HG03460 (cell line): ENCODE data around the gene SEC24A.
"Not testable (repeated sequence)": the region's sequence is repeated elsewhere in the genome, so short reads cannot be mapped to it uniquely, and the experiment has no call there.

Experiments
- ATAC-seq: cut with Tn5 transposase; IDR thresholded peaks from one replicate; pipeline ENCODE4 v1.9.1; 2021; ENCODE audit not compliant: unreplicated experiment

The SEC24A gene

GRCh38 chr5:134649163-134649835 is 714 bp downstream of the SEC24A start:
- ATAC-seq: no peak

DNA sequence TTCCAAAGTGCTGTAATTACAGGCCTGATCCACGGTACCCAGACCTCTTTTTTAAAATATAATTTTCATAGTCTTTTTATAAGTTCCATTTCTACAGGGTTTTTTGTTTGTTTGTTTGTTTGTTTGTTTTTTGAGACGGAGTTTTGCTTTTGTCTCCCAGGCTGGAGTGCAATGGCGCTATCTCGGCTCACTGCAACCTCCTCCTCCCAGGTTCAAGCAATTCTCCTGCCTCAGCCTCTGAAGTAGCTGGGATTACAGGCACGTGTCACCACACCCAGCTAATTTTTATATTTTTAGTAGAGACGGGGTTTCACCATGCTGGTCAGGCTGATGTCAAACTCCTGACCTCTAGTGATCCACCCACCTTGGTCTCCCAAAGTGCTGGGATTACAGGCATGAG is 2.1 kb downstream of the SEC24A start:
- not testable (repeated sequence) for ATAC-seq

GRCh38 chr5:134651531-134651930 is 2.9 kb downstream of the SEC24A start:
- no peak for ATAC-seq

DNA sequence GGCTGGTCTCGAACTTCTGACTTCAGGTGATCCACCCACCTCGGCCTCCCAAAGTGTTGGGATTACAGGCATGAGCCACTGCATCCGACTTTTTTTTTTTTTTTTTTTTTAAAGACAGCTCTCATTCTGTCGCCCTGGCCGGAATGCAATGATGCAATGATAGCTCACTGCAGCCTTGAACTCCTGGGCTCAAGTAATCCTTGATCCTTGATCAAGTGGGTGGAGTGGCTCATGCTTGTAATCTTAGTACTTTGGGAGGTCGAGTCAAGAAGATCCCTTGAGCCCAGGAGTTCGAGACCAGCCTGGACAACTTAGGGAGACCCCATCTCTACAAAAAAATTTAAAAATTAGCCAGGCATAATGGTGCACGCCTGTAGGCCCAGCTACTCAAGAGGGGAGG is 8.1 kb downstream of the SEC24A start:
- ATAC-seq: no peak

- no peak for ATAC-seq
Observed at GRCh38 chr5:134659456-134659855, 10.9 kb downstream of the SEC24A start.

DNA sequence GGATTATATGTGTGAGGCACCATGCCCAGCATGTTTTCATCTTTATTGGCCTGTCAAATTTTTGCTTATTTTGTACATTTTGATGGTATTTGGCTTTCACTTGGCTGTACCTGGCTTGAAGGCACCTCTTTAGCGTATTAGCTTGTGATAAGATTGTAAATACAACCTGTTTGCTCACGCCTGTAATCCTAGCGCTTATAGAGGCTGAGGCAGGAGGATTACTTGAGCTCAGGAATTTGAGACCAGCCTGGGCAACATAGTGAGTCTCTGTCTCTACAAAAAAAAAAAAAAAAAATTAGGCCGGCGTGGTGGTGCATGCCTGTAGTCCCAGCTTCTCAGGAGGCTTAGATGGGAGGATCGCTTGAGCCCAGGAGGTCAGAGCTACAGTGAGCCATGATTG is 11.3 kb downstream of the SEC24A start:
- no peak for ATAC-seq

GRCh38 chr5:134662971-134663370 is 14.4 kb downstream of the SEC24A start:
- ATAC-seq: no peak

GRCh38 chr5:134664448-134664847 is 15.9 kb downstream of the SEC24A start:
- no peak for ATAC-seq

GRCh38 chr5:134673546-134673945 is 25.0 kb downstream of the SEC24A start:
- ATAC-seq: not testable (repeated sequence)

GRCh38 chr5:134677357-134677756 is 28.8 kb downstream of the SEC24A start:
- not testable (repeated sequence) for ATAC-seq

- ATAC-seq: not testable (repeated sequence)
Observed at GRCh38 chr5:134690144-134690543, 41.6 kb downstream of the SEC24A start.

- no peak for ATAC-seq
Observed at GRCh38 chr5:134692722-134693121, 44.1 kb downstream of the SEC24A start.

GRCh38 chr5:134708301-134708700 is 59.7 kb downstream of the SEC24A start:
- ATAC-seq: no peak

DNA sequence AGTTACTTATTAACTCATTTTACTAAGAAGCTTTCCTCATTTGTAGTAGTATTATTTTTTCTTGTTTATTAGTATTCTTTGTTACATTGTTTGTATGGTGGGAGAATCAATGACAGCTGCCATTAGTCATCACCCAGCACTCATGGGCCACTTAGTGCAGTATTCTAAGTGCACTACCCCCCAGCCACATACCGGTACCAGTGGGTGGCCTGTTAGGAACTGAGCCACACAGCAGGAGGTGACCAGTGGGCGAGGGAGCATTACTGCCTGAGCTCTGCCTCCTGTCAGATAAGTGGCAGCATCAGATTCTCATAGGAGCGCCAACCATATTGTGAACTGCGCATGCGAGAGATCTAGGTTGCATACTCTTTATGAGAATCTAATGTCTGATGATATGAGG is 65.5 kb downstream of the SEC24A start:
- no peak for ATAC-seq

DNA sequence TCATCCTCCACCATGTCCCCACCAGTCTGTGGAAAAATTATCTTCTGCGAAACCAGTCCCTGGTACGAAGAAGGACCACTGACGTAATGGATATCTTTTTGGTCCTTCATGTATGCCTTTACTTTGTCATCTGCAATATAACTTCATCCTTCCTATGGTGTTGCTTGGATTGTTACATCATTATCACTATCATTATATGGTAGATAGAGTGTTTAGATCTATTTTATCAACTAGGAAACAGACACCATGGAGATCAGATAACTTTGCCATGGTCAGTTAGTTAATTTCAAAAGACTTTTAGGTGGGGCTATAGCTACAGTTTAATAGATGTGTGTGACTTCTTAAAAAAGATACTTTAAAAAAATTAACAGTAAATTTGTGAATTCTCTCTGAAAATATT is 66.0 kb downstream of the SEC24A start:
- no peak for ATAC-seq

GRCh38 chr5:134715466-134715865 is 66.9 kb downstream of the SEC24A start:
- ATAC-seq: not testable (repeated sequence)

- ATAC-seq: no peak
Observed at GRCh38 chr5:134724872-134725271, 76.3 kb downstream of the SEC24A start.

GRCh38 chr5:134732819-134733218 is 84.2 kb downstream of the SEC24A start:
- ATAC-seq: no peak

GRCh38 chr5:134735243-134735642 is 86.7 kb downstream of the SEC24A start:
- no peak for ATAC-seq

- ATAC-seq: no peak
Observed at GRCh38 chr5:134736173-134736812, 87.7 kb downstream of the SEC24A start.

GRCh38 chr5:134738133-134738962 is 89.8 kb downstream of the SEC24A start, which contains the start of gene CAMLG:
Gene CAMLG, plus strand, starts transcription at chr5:134738548. Its CDS starts 73 bp downstream, at chr5:134738621.
- ATAC-seq: peak; percentile 97
